ENCODE data around the gene LANCL2. TPM values are rescaled to one million over a fixed set of nuclear protein-coding genes. Genes with fewer than 3 reads are reported as not detected.

LANCL2 gene
- total and polyA plus RNA-seq, 2 experiments from 2014 or later = 7.3 to 10.7 TPM

- TF ChIP-seq POLR2AphosphoS5 (IDR thresholded peaks at IDR 0.05; ENCODE audit: low read depth) = no peak
- TF ChIP-seq REST (IDR thresholded peaks at IDR 0.05; ENCODE audit: unreplicated experiment) = no peak
- TF ChIP-seq STAT1 (IDR thresholded peaks at IDR 0.05; ENCODE audit: unreplicated experiment) = no peak
- TF ChIP-seq JUNB (IDR thresholded peaks at IDR 0.05; ENCODE audit: unreplicated experiment) = no peak
- TF ChIP-seq CTCF (conservative IDR thresholded peaks at IDR 0.05; ENCODE audit: low read depth in 2 of 2) = no peak
Observed at GRCh38 chr7:55441002-55441401, 75.9 kb downstream of the LANCL2 start (continued).

GRCh38 chr7:55441774-55442522 lies 76.8 kb downstream of the LANCL2 start:
- H3K9me2 ChIP-seq (ENCODE audit: insufficient read depth) = no peaks in the 10 kb centered on the region
- Mint-ChIP-seq H3K36me3 (ENCODE audit: low read depth) (no peaks in the 10 kb centered on the region), H3K27ac (no peak overlapping the region), H3K27me3 (ENCODE audit: insufficient read depth, low read depth, poor library complexity) (peaks cover 6% of the 10 kb centered on the region), H3K4me1 (peaks cover 3% of the 10 kb centered on the region; the same call in 1 of the 3 replicates), H3K4me3 (no peak overlapping the region), H3K9me3 (no peaks in the 10 kb centered on the region)
- no peaks in the 10 kb centered on the region for H3K79me2 ChIP-seq (replicated peaks; ENCODE audit: insufficient read depth)
- no peak overlapping the region for H3K4me3 ChIP-seq
- H2AFZ ChIP-seq = no peak overlapping the region
- no peaks in the 10 kb centered on the region for H3K36me3 ChIP-seq (ENCODE audit: insufficient read depth)
- DNase-seq (ENCODE audit: low spot score) = no peak
- ATAC-seq = no peak
- H3K4me1 ChIP-seq (ENCODE audit: insufficient read depth) = no peaks in the 10 kb centered on the region
- H4K20me1 ChIP-seq (replicated peaks; ENCODE audit: insufficient read depth) = no peaks in the 10 kb centered on the region
- H3K27ac ChIP-seq (ENCODE audit: low read depth) = no peak overlapping the region
- H3K27me3 ChIP-seq (ENCODE audit: insufficient read depth) = no peaks in the 10 kb centered on the region
- H3K4me2 ChIP-seq = no peak overlapping the region
- H3F3A ChIP-seq (replicated peaks; ENCODE audit: low read depth) = no peaks in the 10 kb centered on the region
- TF ChIP-seq ZNF331 (CRISPR knock-in tag; IDR thresholded peaks at IDR 0.05; ENCODE audit: low read depth) = no peak
- TF ChIP-seq ETS1 (IDR thresholded peaks at IDR 0.05) = no peak
- no peak for TF ChIP-seq STAT1 (IDR thresholded peaks at IDR 0.05; ENCODE audit: unreplicated experiment)
- no peak for TF ChIP-seq POLR2AphosphoS5 (IDR thresholded peaks at IDR 0.05; ENCODE audit: low read depth)
- TF ChIP-seq NANOG (IDR thresholded peaks at IDR 0.05; ENCODE audit: borderline replicate concordance) = no peak
- TF ChIP-seq ZNF462 (CRISPR knock-in tag; IDR thresholded peaks at IDR 0.05) = no peak
- TF ChIP-seq ZNF114 (CRISPR knock-in tag; IDR thresholded peaks at IDR 0.05) = no peak
- no peak for TF ChIP-seq EZH2 (IDR thresholded peaks at IDR 0.05; ENCODE audit: low read depth, unreplicated experiment)

All from GM23338 (cell line).